ENCODE measurements around the gene MCEE. TPM values are rescaled to one million over a fixed set of nuclear protein-coding genes. Genes with fewer than 3 reads are reported as not detected.
"Not testable (repeated sequence)": the region's sequence is repeated elsewhere in the genome, so short reads cannot be mapped to it uniquely, and the experiment has no call there.

Gene MCEE
- total and polyA plus RNA-seq, 2 of the 4 experiments (the other 2 are of a cell fraction): 11.1 to 15.0 TPM

GRCh38 chr2:71083752-71084312 lies 46.2 kb downstream of the MCEE start:
- H4K5ac ChIP-seq (ENCODE audit: low read depth, low read length); H3K79me1 ChIP-seq (ENCODE audit: low read depth in 1 of 2, low read length in 2 of 2); H3K9ac ChIP-seq (ENCODE audit: low read depth, low read length); H4K8ac ChIP-seq (ENCODE audit: low read depth in 2 of 2, low read length in 2 of 2); BruUV-seq (replicated peaks); H3K4me1 ChIP-seq (ENCODE audit: control insufficient read depth, insufficient read depth, low read length); H2BK20ac ChIP-seq (ENCODE audit: low read depth, low read length); CTCF ChIA-PET; H3K18ac ChIP-seq (ENCODE audit: low read depth, low read length); H4K91ac ChIP-seq (ENCODE audit: insufficient read depth, low read depth, low read length); in situ Hi-C loops (cut with MboI; ENCODE audit: low sequenced_read_pairs); H3K27me3 ChIP-seq (ENCODE audit: control insufficient read depth, insufficient read depth, low read length); H3K4ac ChIP-seq (ENCODE audit: low read depth, low read length); H3K9me3 ChIP-seq (ENCODE audit: control insufficient read depth, insufficient read depth, low read length); H3K9me1 ChIP-seq (ENCODE audit: insufficient read depth, low read length); H2BK15ac ChIP-seq (ENCODE audit: low read depth, low read length); H2BK5ac ChIP-seq (ENCODE audit: low read depth, low read length, poor library complexity, severe bottlenecking); H2BK120ac ChIP-seq (ENCODE audit: low read depth, low read length); H4K20me1 ChIP-seq (ENCODE audit: insufficient read depth, low read length); H3K14ac ChIP-seq (replicated peaks; ENCODE audit: low read depth, low read length); intact Hi-C loops (cut with micrococcal nuclease); POLR2A ChIA-PET (ENCODE audit: unreplicated experiment); H2AFZ ChIP-seq (replicated peaks; ENCODE audit: low read length, poor library complexity); H2AK9ac ChIP-seq (replicated peaks; ENCODE audit: low read depth, low read length, poor library complexity); H2AK5ac ChIP-seq (ENCODE audit: low read depth, low read length); H3K23ac ChIP-seq (ENCODE audit: low read depth, low read length); dilution Hi-C loops (cut with HindIII; ENCODE audit: low sequenced_read_pairs, unreplicated experiment); H3K36me3 ChIP-seq (ENCODE audit: control insufficient read depth, insufficient read depth, low read length); H3K4me3 ChIP-seq (ENCODE audit: insufficient read depth, low read depth, low read length); DNase-seq; H3K27ac ChIP-seq (ENCODE audit: insufficient read depth, low read length); H3K56ac ChIP-seq (ENCODE audit: extremely low read depth, insufficient read depth, low read length): not testable (repeated sequence)
- 97% methylated on average over 5 of the region's 13 CpGs; no CpG with 5 or more reads in 1 of the 2 experiments for WGBS, 2 experiments (ENCODE audit: extremely low coverage in 2 of 2, insufficient read length in 1 of 2)
- 0 out of 2 replicates have a peak overlapping the region, but pooled peaks have one; percentile 22 for H3K4me2 ChIP-seq (ENCODE audit: low read depth, low read length)
- peak; percentile 22; the same call in 1 of the 2 replicates for ATAC-seq (ENCODE audit: low read depth)

GRCh38 chr2:71083297-71083696 lies 46.7 kb downstream of the MCEE start:
- H4K20me1 ChIP-seq (ENCODE audit: insufficient read depth, low read length); H4K91ac ChIP-seq (ENCODE audit: insufficient read depth, low read depth, low read length); H3K56ac ChIP-seq (ENCODE audit: extremely low read depth, insufficient read depth, low read length); H3K9ac ChIP-seq (ENCODE audit: low read depth, low read length); H3K4me2 ChIP-seq (ENCODE audit: low read depth, low read length); H3K27ac ChIP-seq (ENCODE audit: insufficient read depth, low read length); H3K23ac ChIP-seq (ENCODE audit: low read depth, low read length); intact Hi-C loops (cut with micrococcal nuclease); H3K27me3 ChIP-seq (ENCODE audit: control insufficient read depth, insufficient read depth, low read length); H2BK120ac ChIP-seq (ENCODE audit: low read depth, low read length); dilution Hi-C loops (cut with HindIII; ENCODE audit: low sequenced_read_pairs, unreplicated experiment); H4K8ac ChIP-seq (ENCODE audit: low read depth in 2 of 2, low read length in 2 of 2); H3K4me3 ChIP-seq (ENCODE audit: insufficient read depth, low read depth, low read length); H2BK5ac ChIP-seq (ENCODE audit: low read depth, low read length, poor library complexity, severe bottlenecking); H3K4me1 ChIP-seq (ENCODE audit: control insufficient read depth, insufficient read depth, low read length); in situ Hi-C loops (cut with MboI; ENCODE audit: low sequenced_read_pairs); H3K18ac ChIP-seq (ENCODE audit: low read depth, low read length); H3K9me3 ChIP-seq (ENCODE audit: control insufficient read depth, insufficient read depth, low read length); BruUV-seq (replicated peaks); DNase-seq; H2AK5ac ChIP-seq (ENCODE audit: low read depth, low read length); H3K14ac ChIP-seq (replicated peaks; ENCODE audit: low read depth, low read length); H2AFZ ChIP-seq (replicated peaks; ENCODE audit: low read length, poor library complexity); CTCF ChIA-PET; H3K79me1 ChIP-seq (ENCODE audit: low read depth in 1 of 2, low read length in 2 of 2); H2BK15ac ChIP-seq (ENCODE audit: low read depth, low read length); H2AK9ac ChIP-seq (replicated peaks; ENCODE audit: low read depth, low read length, poor library complexity); H4K5ac ChIP-seq (ENCODE audit: low read depth, low read length); H2BK20ac ChIP-seq (ENCODE audit: low read depth, low read length); POLR2A ChIA-PET (ENCODE audit: unreplicated experiment); H3K9me1 ChIP-seq (ENCODE audit: insufficient read depth, low read length); H3K4ac ChIP-seq (ENCODE audit: low read depth, low read length): not testable (repeated sequence)
- no CpG with 5 or more reads among the region's 3 CpGs for WGBS, 2 experiments (ENCODE audit: extremely low coverage in 2 of 2, insufficient read length in 1 of 2)
- ATAC-seq (ENCODE audit: low read depth): peak; percentile 45
- H3K36me3 ChIP-seq (ENCODE audit: control insufficient read depth, insufficient read depth, low read length): peaks cover 12% of the 10 kb centered on the region

Measured in IMR-90 (cell line).